Liver (tissue), 9 donors: ENCODE data around the gene CASZ1. TPM values are rescaled to one million over a fixed set of nuclear protein-coding genes. Genes with fewer than 3 reads are reported as not detected.

Source experiments
- DNase-seq: peaks from one replicate; pipeline ENCODE4 v3.0.0-alpha.2; 2017; ENCODE audit warnings: low spot score
- H3K27ac ChIP-seq, 2 donors: one replicate each; pipeline ENCODE4 v1.7.0; 2013; ENCODE audit warnings: inconsistent platforms in 2 of 2, low read length in 2 of 2, control low read depth in 1 of 2, low read depth in 1 of 2, mild to moderate bottlenecking in 1 of 2
- H3K27me3 ChIP-seq, 4 donors: one replicate each; pipeline versions ENCODE4 v1.6.1 to v1.7.0; 2013; ENCODE audit warnings: low read length in 3 of 4, inconsistent platforms in 1 of 4, mild to moderate bottlenecking in 1 of 4, moderate library complexity in 1 of 4; ENCODE audit not compliant: control insufficient read depth in 4 of 4, insufficient read depth in 4 of 4
- H3K36me3 ChIP-seq, 4 donors: one replicate each; pipeline versions ENCODE4 v1.6.1 to v1.7.0; 2013; ENCODE audit warnings: low read length in 3 of 4, mild to moderate bottlenecking in 3 of 4, low read depth in 1 of 4, moderate library complexity in 1 of 4; ENCODE audit not compliant: control insufficient read depth in 4 of 4, insufficient read depth in 3 of 4
- H3K4me1 ChIP-seq, 4 donors: one replicate each; pipeline versions ENCODE4 v1.6.1 to v1.7.0; 2013; ENCODE audit warnings: low read length in 3 of 4, mild to moderate bottlenecking in 3 of 4, moderate library complexity in 1 of 4; ENCODE audit not compliant: control insufficient read depth in 4 of 4, insufficient read depth in 4 of 4
- H3K4me3 ChIP-seq, 3 donors: one replicate each; pipeline versions ENCODE4 v1.6.1 to v1.7.0; 2013; ENCODE audit warnings: low read length in 3 of 3, control low read depth in 1 of 3, low read depth in 1 of 3, mild to moderate bottlenecking in 1 of 3
- H3K9ac ChIP-seq, 2 donors: one replicate each; pipeline ENCODE4 v1.7.0; 2013; ENCODE audit warnings: low read length in 2 of 2, mild to moderate bottlenecking in 2 of 2, moderate library complexity in 2 of 2, control low read depth in 1 of 2, low read depth in 1 of 2
- H3K9me3 ChIP-seq, 4 donors: one replicate each; pipeline versions ENCODE4 v1.6.1 to v1.7.0; 2013; ENCODE audit warnings: low read length in 3 of 4; ENCODE audit not compliant: control insufficient read depth in 4 of 4
- CTCF ChIP-seq: fragments of 150-350 bp; IDR thresholded peaks from 2 replicates; pipeline ENCODE4 v1.5.1; 2017; ENCODE audit warnings: improper control_type of control experiment, low read depth, low read length; ENCODE audit not compliant: missing input control
- EGR1 ChIP-seq, 2 donors: IDR thresholded peaks; 2 replicates each; pipeline ENCODE4 v1.6.1; 2016 to 2018; ENCODE audit warnings: antibody characterized with exemption in 2 of 2, low read depth in 2 of 2
- FOXA1 ChIP-seq: IDR thresholded peaks from 2 replicates; pipeline ENCODE4 v1.6.1; 2016; ENCODE audit warnings: antibody characterized with exemption
- FOXA2 ChIP-seq: IDR thresholded peaks from 2 replicates; pipeline ENCODE4 v1.6.1; 2016; ENCODE audit warnings: antibody characterized with exemption
- GABPA ChIP-seq, 2 donors: IDR thresholded peaks in 1 of 2; conservative IDR thresholded peaks in 1 of 2; 2 replicates each; pipeline ENCODE4 v1.6.1; 2016; ENCODE audit warnings: antibody characterized with exemption in 2 of 2, mild to moderate bottlenecking in 1 of 2, moderate library complexity in 1 of 2
- HNF4G ChIP-seq: IDR thresholded peaks from 2 replicates; pipeline ENCODE4 v1.6.1; 2016; ENCODE audit warnings: antibody characterized with exemption
- JUND ChIP-seq, 2 donors: IDR thresholded peaks; 2 replicates each; pipeline ENCODE4 v1.6.1; 2016; ENCODE audit warnings: antibody characterized with exemption in 2 of 2
- RAD21 ChIP-seq, 2 donors: IDR thresholded peaks; 2 replicates each; pipeline ENCODE4 v1.6.1; 2016; ENCODE audit warnings: antibody characterized with exemption in 2 of 2, mild to moderate bottlenecking in 2 of 2
- REST ChIP-seq: IDR thresholded peaks from 2 replicates; pipeline ENCODE4 v1.6.1; 2016; ENCODE audit warnings: antibody characterized with exemption, mild to moderate bottlenecking
- RXRA ChIP-seq, 2 donors: IDR thresholded peaks; 2 replicates each; pipeline ENCODE4 v1.6.1; 2017 to 2018; ENCODE audit warnings: antibody characterized with exemption in 2 of 2, mild to moderate bottlenecking in 1 of 2
- SP1 ChIP-seq: IDR thresholded peaks from 2 replicates; pipeline ENCODE4 v1.6.1; 2018; ENCODE audit warnings: antibody characterized with exemption, mild to moderate bottlenecking
- TAF1 ChIP-seq: conservative IDR thresholded peaks from 2 replicates; pipeline ENCODE4 v1.6.1; 2016; ENCODE audit warnings: antibody characterized with exemption, mild to moderate bottlenecking
- YY1 ChIP-seq: IDR thresholded peaks from 2 replicates; pipeline ENCODE4 v1.6.1; 2016; ENCODE audit warnings: antibody characterized with exemption, mild to moderate bottlenecking
- WGBS: extraction: QIAGEN DNeasy Blood & Tissue Kit; methylation state at CpG from one replicate; pipeline ENCODE4 v1.1.7; 2013; 5-methylcytosine and 5-hydroxymethylcytosine counted together
- polyA plus RNA-seq, 2 donors: library from polyadenylated mRNA; stranded (reverse) in 1 of 2; unstranded in 1 of 2; fragments of 200-250 nt in 1 of 2; fragments of >200 nt in 1 of 2; fragmentation: Nextera tagmentation in 1 of 2; extraction: Ambion mirVana in 1 of 2; gene quantifications; one replicate each; pipeline versions ENCODE4 v1.2.1 to v1.2.3, GENCODE V29; 2013 to 2015
- total RNA-seq, 2 donors: library from RNA; depleted of rRNA; stranded (reverse); fragments of >200 nt; gene quantifications; one replicate each; pipeline ENCODE4 v1.2.3, GENCODE V29; 2014
- TF ChIP-seq, protein P1 (sequence below): IDR thresholded peaks from 2 replicates; pipeline ENCODE4 v1.6.1; 2016; ENCODE audit warnings: antibody characterized with exemption
- TF ChIP-seq, protein P2 (sequence below): IDR thresholded peaks from 2 replicates; pipeline ENCODE4 v1.6.1; 2016; ENCODE audit warnings: antibody characterized with exemption
- donor health status: healthy.
- donor health status: healthy.
- donor health status: healthy.
- donor health status: healthy.
- donor health status: healthy.

Gene CASZ1
- total and polyA plus RNA-seq, 4 donors, result 1.0 to 3.5 (median 1.9) TPM

GRCh38 chr1:10818262-10819197, 22.1 kb upstream of the CASZ1 start:
- no peaks in the 10 kb centered on the region for H3K27me3 ChIP-seq
- TF ChIP-seq REST (no peak), CTCF (no peak), RXRA (IDR thresholded peaks at IDR 0.05) (no peak), YY1 (no peak), HNF4G (no peak), JUND (IDR thresholded peaks at IDR 0.05) (no peak), GABPA (IDR thresholded peaks at IDR 0.05 in 1 of 2, conservative IDR thresholded peaks at IDR 0.05 in 1 of 2) (no peak), SP1 (no peak), RAD21 (IDR thresholded peaks at IDR 0.05) (no peak), FOXA2 (no peak), EGR1 (IDR thresholded peaks at IDR 0.05; ENCODE audit: low read depth in 2 of 2) (no peak), TAF1 (no peak), FOXA1 (no peak)
- TF ChIP-seq, protein P1, sequence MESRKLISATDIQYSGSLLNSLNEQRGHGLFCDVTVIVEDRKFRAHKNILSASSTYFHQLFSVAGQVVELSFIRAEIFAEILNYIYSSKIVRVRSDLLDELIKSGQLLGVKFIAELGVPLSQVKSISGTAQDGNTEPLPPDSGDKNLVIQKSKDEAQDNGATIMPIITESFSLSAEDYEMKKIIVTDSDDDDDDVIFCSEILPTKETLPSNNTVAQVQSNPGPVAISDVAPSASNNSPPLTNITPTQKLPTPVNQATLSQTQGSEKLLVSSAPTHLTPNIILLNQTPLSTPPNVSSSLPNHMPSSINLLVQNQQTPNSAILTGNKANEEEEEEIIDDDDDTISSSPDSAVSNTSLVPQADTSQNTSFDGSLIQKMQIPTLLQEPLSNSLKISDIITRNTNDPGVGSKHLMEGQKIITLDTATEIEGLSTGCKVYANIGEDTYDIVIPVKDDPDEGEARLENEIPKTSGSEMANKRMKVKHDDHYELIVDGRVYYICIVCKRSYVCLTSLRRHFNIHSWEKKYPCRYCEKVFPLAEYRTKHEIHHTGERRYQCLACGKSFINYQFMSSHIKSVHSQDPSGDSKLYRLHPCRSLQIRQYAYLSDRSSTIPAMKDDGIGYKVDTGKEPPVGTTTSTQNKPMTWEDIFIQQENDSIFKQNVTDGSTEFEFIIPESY, result no peak
- TF ChIP-seq, protein P2, sequence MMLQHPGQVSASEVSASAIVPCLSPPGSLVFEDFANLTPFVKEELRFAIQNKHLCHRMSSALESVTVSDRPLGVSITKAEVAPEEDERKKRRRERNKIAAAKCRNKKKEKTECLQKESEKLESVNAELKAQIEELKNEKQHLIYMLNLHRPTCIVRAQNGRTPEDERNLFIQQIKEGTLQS, result no peak
- H3K9me3 ChIP-seq, result no peaks in the 10 kb centered on the region
- no peaks in the 10 kb centered on the region for H3K36me3 ChIP-seq
- H3K27ac ChIP-seq, result no peak overlapping the region
- no peak for DNase-seq
- no peak overlapping the region for H3K4me3 ChIP-seq
- H3K9ac ChIP-seq, result no peak overlapping the region
- WGBS, result 83% methylated on average over 17 of the region's 17 CpGs
- no peaks in the 10 kb centered on the region for H3K4me1 ChIP-seq
